SH-SY5Y (cell line): ENCODE measurements around the gene MTCH1.

Experiments used
- GATA2 ChIP-seq: IDR thresholded peaks from 2 replicates; pipeline ENCODE4 v1.6.1; 2011; ENCODE audit warnings: mild to moderate bottlenecking, low read depth, low read length
- GATA3 ChIP-seq: IDR thresholded peaks from 2 replicates; pipeline ENCODE4 v1.6.1; 2011; ENCODE audit warnings: low read depth, mild to moderate bottlenecking, low read length, moderate library complexity

DNA sequence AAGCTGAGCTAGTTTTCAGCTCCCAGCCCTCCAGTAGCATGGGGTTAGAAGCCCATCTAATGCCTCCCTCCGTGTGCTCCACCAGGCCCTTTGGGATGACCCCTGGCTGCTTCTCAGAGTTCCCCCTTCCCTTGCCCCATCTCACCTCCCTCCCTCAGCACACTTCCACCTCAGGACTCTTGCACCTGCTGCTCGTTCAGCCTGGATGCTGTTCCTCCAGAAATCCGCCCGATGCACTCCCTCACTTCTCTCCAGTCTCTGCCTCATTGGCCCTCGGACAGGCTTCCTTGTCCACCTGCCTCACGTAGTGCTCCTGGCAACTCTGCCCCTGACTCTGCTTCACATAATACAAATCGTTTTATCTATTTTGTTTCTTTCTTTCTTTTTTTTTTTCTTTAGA, 46.2 kb upstream of the MTCH1 start:
- TF ChIP-seq GATA2 (no peak), GATA3 (no peak)
